Activated naive CD8-positive, alpha-beta T cell treated with anti-CD3 and anti-CD28 coated beads for 36 hours (primary cell): ENCODE results near the gene CT47C1. TPM values are rescaled to one million over a fixed set of nuclear protein-coding genes. Genes with fewer than 3 reads are reported as not detected.

Experiments
- DNase-seq: peaks from one replicate; pipeline ENCODE4 v3.0.0; 2021
- H3K27ac Mint-ChIP-seq: one replicate; pipeline ENCODE4 v1.8.0; 2022; ENCODE audit warnings: mild to moderate bottlenecking, moderate library complexity, mixed read lengths
- H3K27me3 Mint-ChIP-seq: one replicate; pipeline ENCODE4 v1.8.0; 2022; ENCODE audit warnings: mild to moderate bottlenecking, mixed read lengths
- H3K36me3 Mint-ChIP-seq: one replicate; pipeline ENCODE4 v1.8.0; 2021; ENCODE audit warnings: mild to moderate bottlenecking, mixed read lengths
- H3K4me1 Mint-ChIP-seq: one replicate; pipeline ENCODE4 v1.8.0; 2021; ENCODE audit warnings: mixed read lengths
- H3K4me3 Mint-ChIP-seq: one replicate; pipeline ENCODE4 v1.8.0; 2022; ENCODE audit warnings: mild to moderate bottlenecking, moderate library complexity, mixed read lengths
- H3K9me3 Mint-ChIP-seq: one replicate; pipeline ENCODE4 v1.8.0; 2022; ENCODE audit warnings: mixed read lengths
- total RNA-seq, 2 experiments: library from RNA; stranded (reverse); gene quantifications; one replicate each; pipeline ENCODE4 v1.2.3, GENCODE V29; 2021

The CT47C1 gene
- total RNA-seq, 2 experiments from 2014 or later, result not detected

DNA sequence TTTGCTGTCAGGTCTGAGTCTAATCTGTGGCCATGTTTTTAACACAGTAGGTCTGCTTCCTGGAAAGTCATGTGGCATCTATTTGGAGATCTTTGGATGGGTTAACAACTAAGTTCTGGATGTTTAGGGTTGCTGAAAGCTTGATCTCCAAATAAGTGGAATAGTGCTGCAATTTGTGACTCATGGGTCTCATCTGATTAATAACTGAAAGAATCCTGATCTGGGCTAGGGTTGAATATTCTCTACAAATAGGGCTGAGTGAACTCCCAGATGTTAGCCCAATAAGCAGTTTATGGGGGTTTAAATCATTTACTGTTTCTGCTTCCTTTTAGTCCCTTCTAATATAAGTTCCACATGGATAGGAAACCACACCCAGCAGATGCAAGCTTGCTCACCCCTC lies 23.1 kb downstream of the CT47C1 start:
- DNase-seq, result no peak
- no peaks in the 10 kb centered on the region for H3K9me3 Mint-ChIP-seq
- H3K27ac Mint-ChIP-seq, result no peak overlapping the region
- H3K4me1 Mint-ChIP-seq, result no peaks in the 10 kb centered on the region
- no peak overlapping the region for H3K4me3 Mint-ChIP-seq
- H3K36me3 Mint-ChIP-seq, result no peaks in the 10 kb centered on the region
- peaks cover 11% of the 10 kb centered on the region for H3K27me3 Mint-ChIP-seq

DNA sequence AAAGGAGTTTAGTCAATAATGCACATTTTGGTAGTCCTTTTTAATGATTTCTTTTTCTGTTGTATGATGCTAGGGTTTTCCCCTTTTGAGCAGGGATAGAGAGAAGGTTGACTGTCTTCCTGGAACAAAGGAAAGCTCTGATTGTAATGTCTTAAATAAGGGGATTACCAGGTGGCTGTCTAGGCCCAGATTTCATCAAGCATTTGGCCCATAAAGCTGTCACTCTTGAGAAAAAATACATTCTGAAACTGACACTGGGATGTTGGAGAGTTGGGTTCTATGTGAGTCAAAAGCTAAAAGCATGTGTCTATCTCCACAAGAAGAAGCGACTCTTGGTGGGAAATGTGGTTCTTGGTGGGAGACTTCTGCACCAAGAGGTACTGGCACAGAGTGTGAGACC lies 28.4 kb downstream of the CT47C1 start:
- H3K4me3 Mint-ChIP-seq, result no peak overlapping the region
- peaks cover 11% of the 10 kb centered on the region for H3K27me3 Mint-ChIP-seq
- no peaks in the 10 kb centered on the region for H3K4me1 Mint-ChIP-seq
- no peak for DNase-seq
- H3K27ac Mint-ChIP-seq, result no peak overlapping the region
- no peaks in the 10 kb centered on the region for H3K9me3 Mint-ChIP-seq
- H3K36me3 Mint-ChIP-seq, result no peaks in the 10 kb centered on the region

- Mint-ChIP-seq H3K36me3 (no peaks in the 10 kb centered on the region), H3K4me1 (no peaks in the 10 kb centered on the region), H3K27ac (no peak overlapping the region), H3K4me3 (no peak overlapping the region), H3K27me3 (peaks cover 12% of the 10 kb centered on the region), H3K9me3 (no peaks in the 10 kb centered on the region)
- DNase-seq, result no peak
These were observed 33.0 kb downstream of the CT47C1 start for GRCh38 chrX:119105826-119106225.

DNA sequence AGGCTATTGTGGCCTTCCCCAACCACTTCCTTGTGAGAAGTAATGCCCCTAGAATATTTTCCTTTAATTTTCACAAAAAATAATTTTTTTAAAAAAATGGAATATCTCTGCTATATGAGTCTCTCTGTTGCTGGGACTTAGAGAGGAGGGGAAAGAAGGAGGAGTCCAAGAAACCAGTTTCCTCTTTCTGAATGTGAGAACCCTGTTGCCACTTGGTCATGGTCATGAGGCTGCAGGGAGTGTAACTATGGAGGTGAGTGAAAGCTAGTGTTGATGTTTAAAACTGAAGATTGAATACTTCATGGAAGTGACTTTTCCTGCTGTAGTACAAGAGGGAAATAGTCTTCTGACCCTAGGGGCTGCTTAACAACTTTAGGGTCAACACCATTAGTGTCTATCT lies 34.4 kb downstream of the CT47C1 start:
- H3K27me3 Mint-ChIP-seq, result peaks cover 12% of the 10 kb centered on the region
- no peaks in the 10 kb centered on the region for H3K36me3 Mint-ChIP-seq
- DNase-seq, result no peak
- H3K4me3 Mint-ChIP-seq, result no peak overlapping the region
- H3K9me3 Mint-ChIP-seq, result no peaks in the 10 kb centered on the region
- no peaks in the 10 kb centered on the region for H3K4me1 Mint-ChIP-seq
- H3K27ac Mint-ChIP-seq, result no peak overlapping the region

- Mint-ChIP-seq H3K27me3 (peaks cover 3% of the 10 kb centered on the region), H3K4me3 (no peak overlapping the region), H3K36me3 (no peaks in the 10 kb centered on the region), H3K4me1 (no peaks in the 10 kb centered on the region), H3K9me3 (no peaks in the 10 kb centered on the region), H3K27ac (no peak overlapping the region)
- peak; percentile 33 for DNase-seq
These were observed 46.1 kb downstream of the CT47C1 start for GRCh38 chrX:119118780-119119395.

GRCh38 chrX:119121341-119121740 lies 48.5 kb downstream of the CT47C1 start:
- Mint-ChIP-seq H3K4me1 (no peaks in the 10 kb centered on the region), H3K9me3 (no peaks in the 10 kb centered on the region), H3K27me3 (peaks cover 3% of the 10 kb centered on the region), H3K36me3 (no peaks in the 10 kb centered on the region), H3K27ac (no peak overlapping the region), H3K4me3 (no peak overlapping the region)
- no peak for DNase-seq

Other genes with a start within 250 kb of the CT47C1 start
- under 1 TPM in 1 of 2 experiments, not detected in 1; 0.16 TPM for gene ZCCHC12, start 249.2 kb upstream of the CT47C1 start, total RNA-seq
- 1 to 10 TPM; 4.6 to 5.1 TPM for gene LONRF3, start 98.4 kb upstream of the CT47C1 start, total RNA-seq
- not detected for gene KIAA1210, start 54.8 kb downstream of the CT47C1 start, total RNA-seq
- 10 to 100 TPM; 48.2 to 49.3 TPM for gene PGRMC1, start 163.3 kb downstream of the CT47C1 start, total RNA-seq